ENCODE measurements around the gene CSAD. TPM values are rescaled to one million over a fixed set of nuclear protein-coding genes. Genes with fewer than 3 reads are reported as not detected.

The CSAD gene
- polyA plus RNA-seq, 1 experiment, result 18.9 TPM

- Histone ChIP-seq H3K27me3 (ENCODE audit: control insufficient read depth, insufficient read depth, low read length) (no peaks in the 10 kb centered on the region), H3K9me3 (ENCODE audit: control insufficient read depth, insufficient read depth, low read length) (peaks cover 3% of the 10 kb centered on the region; the same call in 1 of the 2 replicates), H3K4me3 (ENCODE audit: low read depth, low read length) (no peak overlapping the region), H3K27ac (ENCODE audit: low read depth, low read length) (no peak overlapping the region)
- no peak for TF ChIP-seq CTCF (IDR thresholded peaks at IDR 0.05; ENCODE audit: low read depth, low read length)
- ChIA-PET POLR2A (no interaction called here), CTCF (no interaction called here)
- no peak for DNase-seq (ENCODE audit: low read depth, low spot score)
These were observed 28.3 kb downstream of the CSAD start for GRCh38 chr12:53152390-53152789.

- H3K4me3 ChIP-seq (ENCODE audit: low read depth, low read length), result no peak overlapping the region
- POLR2A ChIA-PET, result no interaction called here
- peaks cover 3% of the 10 kb centered on the region; the same call in 1 of the 2 replicates for H3K9me3 ChIP-seq (ENCODE audit: control insufficient read depth, insufficient read depth, low read length)
- H3K27me3 ChIP-seq (ENCODE audit: control insufficient read depth, insufficient read depth, low read length), result no peaks in the 10 kb centered on the region
- H3K27ac ChIP-seq (ENCODE audit: low read depth, low read length), result no peak overlapping the region
- CTCF ChIA-PET, result interaction anchor here (1.0 kb wide), 1 partner anchor 9 kb away, joined by 3 read pairs; no protein-coding TSS in a partner anchor
- no peak for DNase-seq (ENCODE audit: low read depth, low spot score)
- no peak for TF ChIP-seq CTCF (IDR thresholded peaks at IDR 0.05; ENCODE audit: low read depth, low read length)
These were observed 29.7 kb downstream of the CSAD start for GRCh38 chr12:53151039-53151438.

- ChIA-PET POLR2A (no interaction called here), CTCF (no interaction called here)
- H3K9me3 ChIP-seq (ENCODE audit: control insufficient read depth, insufficient read depth, low read length), result no peaks in the 10 kb centered on the region
- no peak overlapping the region for H3K4me3 ChIP-seq (ENCODE audit: low read depth, low read length)
- DNase-seq (ENCODE audit: low read depth, low spot score), result no peak
- no peak for TF ChIP-seq CTCF (IDR thresholded peaks at IDR 0.05; ENCODE audit: low read depth, low read length)
- no peak overlapping the region for H3K27ac ChIP-seq (ENCODE audit: low read depth, low read length)
- H3K27me3 ChIP-seq (ENCODE audit: control insufficient read depth, insufficient read depth, low read length), result no peaks in the 10 kb centered on the region
These were observed 33.1 kb downstream of the CSAD start for GRCh38 chr12:53147653-53148052.

- TF ChIP-seq CTCF (IDR thresholded peaks at IDR 0.05; ENCODE audit: low read depth, low read length), result no peak
- ChIA-PET CTCF (interaction anchor here (0.7 kb wide), 1 partner anchor 12 kb away, joined by 3 read pairs; no protein-coding TSS in a partner anchor), POLR2A (interaction anchor here (0.7 kb wide), 1 partner anchor 8 kb away, joined by 3 read pairs; no protein-coding TSS in a partner anchor)
- Histone ChIP-seq H3K27ac (ENCODE audit: low read depth, low read length) (no peak overlapping the region), H3K9me3 (ENCODE audit: control insufficient read depth, insufficient read depth, low read length) (no peaks in the 10 kb centered on the region), H3K4me3 (ENCODE audit: low read depth, low read length) (no peak overlapping the region), H3K27me3 (ENCODE audit: control insufficient read depth, insufficient read depth, low read length) (no peaks in the 10 kb centered on the region)
- no peak for DNase-seq (ENCODE audit: low read depth, low spot score)
These were observed 33.5 kb downstream of the CSAD start for GRCh38 chr12:53147181-53147580.

GRCh38 chr12:53145383-53146260, 35.1 kb downstream of the CSAD start:
- no peak for TF ChIP-seq CTCF (IDR thresholded peaks at IDR 0.05; ENCODE audit: low read depth, low read length)
- Histone ChIP-seq H3K27ac (ENCODE audit: low read depth, low read length) (no peak overlapping the region), H3K9me3 (ENCODE audit: control insufficient read depth, insufficient read depth, low read length) (no peaks in the 10 kb centered on the region), H3K27me3 (ENCODE audit: control insufficient read depth, insufficient read depth, low read length) (no peaks in the 10 kb centered on the region), H3K4me3 (ENCODE audit: low read depth, low read length) (no peak overlapping the region)
- ChIA-PET CTCF (interaction anchor here (1.1 to 1.4 kb wide), 2 partner anchors 14 to 46 kb away, joined by 3 to 4 read pairs; no protein-coding TSS in a partner anchor), POLR2A (interaction anchor here (0.6 kb wide), 2 partner anchors 78 to 1055 kb away, joined by 3 to 7 read pairs; no protein-coding TSS in a partner anchor)
- DNase-seq (ENCODE audit: low read depth, low spot score), result no peak
